Astrocyte (in vitro differentiated cells and primary cell): Measurements from ENCODE around the gene SREBF1. TPM values are rescaled to one million over a fixed set of nuclear protein-coding genes. Genes with fewer than 3 reads are reported as not detected.

Experiments
- DNase-seq: peaks from one replicate; pipeline ENCODE4 v3.0.0-alpha.2; 2010; ENCODE audit warnings: low read depth
- FAIRE-seq: peaks from 2 replicates; lab custom pipeline; 2011; peaks lifted over from hg19 to GRCh38; lab: Jason Lieb, UNC
- H2AFZ ChIP-seq: 2 replicates; pipeline ENCODE4 v1.6.0; 2012; ENCODE audit warnings: low read depth, low read length, inconsistent platforms
- H3K27ac ChIP-seq: 2 replicates; pipeline ENCODE4 v1.5.1; 2011; ENCODE audit warnings: low read depth, low read length, inconsistent platforms
- H3K27me3 ChIP-seq: 2 replicates; pipeline ENCODE4 v1.6.0; 2011; ENCODE audit warnings: low read length, inconsistent platforms; ENCODE audit not compliant: insufficient read depth
- H3K36me3 ChIP-seq: 2 replicates; pipeline ENCODE4 v1.5.1; 2011; ENCODE audit warnings: low read length, inconsistent platforms; ENCODE audit not compliant: insufficient read depth
- H3K4me1 ChIP-seq: 2 replicates; pipeline ENCODE4 v1.5.1; 2011; ENCODE audit warnings: low read length, inconsistent platforms; ENCODE audit not compliant: insufficient read depth
- H3K4me2 ChIP-seq: 2 replicates; pipeline ENCODE4 v1.6.0; 2012; ENCODE audit warnings: low read length, inconsistent platforms
- H3K4me3 ChIP-seq: 2 replicates; pipeline ENCODE4 v1.5.1; 2011; ENCODE audit warnings: low read depth, mild to moderate bottlenecking, low read length, inconsistent platforms; ENCODE audit not compliant: insufficient read depth
- H3K79me2 ChIP-seq: 2 replicates; pipeline ENCODE4 v1.6.0; 2012; ENCODE audit warnings: mild to moderate bottlenecking, low read length, inconsistent platforms; ENCODE audit not compliant: insufficient read depth
- H3K9ac ChIP-seq: 2 replicates; pipeline ENCODE4 v1.6.0; 2012; ENCODE audit warnings: mild to moderate bottlenecking, low read length, inconsistent platforms
- H3K9me3 ChIP-seq: 2 replicates; pipeline ENCODE4 v1.5.1; 2012; ENCODE audit warnings: low read depth, mild to moderate bottlenecking, low read length, inconsistent platforms; ENCODE audit not compliant: insufficient read depth
- H4K20me1 ChIP-seq: 2 replicates; pipeline ENCODE4 v1.6.0; 2012; ENCODE audit warnings: low read length, inconsistent platforms; ENCODE audit not compliant: insufficient read depth
- H3K27ac Mint-ChIP-seq: one replicate; pipeline ENCODE4 v1.8.0; 2021; ENCODE audit warnings: mild to moderate bottlenecking, mixed read lengths; ENCODE audit not compliant: unreplicated experiment
- H3K27me3 Mint-ChIP-seq: one replicate; pipeline ENCODE4 v1.8.0; 2021; ENCODE audit warnings: low read depth, mixed read lengths; ENCODE audit not compliant: unreplicated experiment
- H3K36me3 Mint-ChIP-seq: one replicate; pipeline ENCODE4 v1.8.0; 2021; ENCODE audit warnings: low read depth, mixed read lengths; ENCODE audit not compliant: unreplicated experiment
- H3K4me1 Mint-ChIP-seq: one replicate; pipeline ENCODE4 v1.8.0; 2021; ENCODE audit warnings: low read depth, mixed read lengths; ENCODE audit not compliant: unreplicated experiment
- H3K4me3 Mint-ChIP-seq: one replicate; pipeline ENCODE4 v1.8.0; 2021; ENCODE audit warnings: mild to moderate bottlenecking, moderate library complexity, mixed read lengths; ENCODE audit not compliant: unreplicated experiment
- H3K9me3 Mint-ChIP-seq: one replicate; pipeline ENCODE4 v1.8.0; 2021; ENCODE audit warnings: mild to moderate bottlenecking, mixed read lengths; ENCODE audit not compliant: unreplicated experiment
- CTCF ChIP-seq: IDR thresholded peaks from 2 replicates; pipeline ENCODE4 v1.5.1; 2011; ENCODE audit warnings: low read depth, mild to moderate bottlenecking, inconsistent platforms, low read length, moderate library complexity; ENCODE audit not compliant: insufficient read depth
- EZH2 ChIP-seq: IDR thresholded peaks from 2 replicates; pipeline ENCODE4 v1.6.1; 2012; ENCODE audit warnings: mild to moderate bottlenecking, low read length, inconsistent platforms; ENCODE audit not compliant: insufficient read depth
- total RNA-seq: library from RNA; stranded (reverse); gene quantifications from 2 replicates; pipeline ENCODE4 v1.2.1, GENCODE V29; 2021

The SREBF1 gene
- total RNA-seq, 1 donor from 2014 or later = 65.6 TPM

GRCh38 chr17:17819561-17819995 is 17.2 kb downstream of the SREBF1 start:
- Histone ChIP-seq H2AFZ (no peak overlapping the region), H3K4me1 (peaks cover 44% of the 10 kb centered on the region), H3K9ac (no peak overlapping the region), H3K9me3 (no peaks in the 10 kb centered on the region), H3K79me2 (peaks cover 40% of the 10 kb centered on the region), H3K27ac (no peak overlapping the region), H3K36me3 (peaks cover 14% of the 10 kb centered on the region), H3K27me3 (no peaks in the 10 kb centered on the region), H3K4me2 (peak overlapping the region; percentile 54), H3K4me3 (no peak overlapping the region), H4K20me1 (peaks cover 85% of the 10 kb centered on the region)
- peak; percentile 84 for DNase-seq
- no peak for TF ChIP-seq CTCF
- no peak for TF ChIP-seq EZH2
- no peaks in the 10 kb centered on the region for H3K27me3 Mint-ChIP-seq
- H3K36me3 Mint-ChIP-seq = peaks cover 7% of the 10 kb centered on the region
- H3K4me1 Mint-ChIP-seq = peaks cover 28% of the 10 kb centered on the region
- H3K4me3 Mint-ChIP-seq = peak overlapping the region; percentile 71
- peaks cover 2% of the 10 kb centered on the region for H3K9me3 Mint-ChIP-seq
- H3K27ac Mint-ChIP-seq = peak overlapping the region; percentile 66
- FAIRE-seq = peak; percentile 20

- peaks cover 7% of the 10 kb centered on the region for H3K36me3 Mint-ChIP-seq
Observed at GRCh38 chr17:17819111-17819510, 17.7 kb downstream of the SREBF1 start.

More at GRCh38 chr17:17819111-17819510, 17.7 kb downstream of the SREBF1 start:
- Mint-ChIP-seq H3K27ac (peak overlapping the region; percentile 15), H3K9me3 (peaks cover 2% of the 10 kb centered on the region), H3K27me3 (no peaks in the 10 kb centered on the region), H3K4me3 (no peak overlapping the region), H3K4me1 (peaks cover 23% of the 10 kb centered on the region)
- Histone ChIP-seq H3K4me2 (peak overlapping the region; percentile 54), H3K9ac (no peak overlapping the region), H3K27ac (no peak overlapping the region), H3K4me1 (peaks cover 39% of the 10 kb centered on the region), H3K27me3 (no peaks in the 10 kb centered on the region), H3K4me3 (no peak overlapping the region), H3K79me2 (peaks cover 36% of the 10 kb centered on the region), H2AFZ (no peak overlapping the region), H3K36me3 (peaks cover 14% of the 10 kb centered on the region), H3K9me3 (no peaks in the 10 kb centered on the region), H4K20me1 (peaks cover 88% of the 10 kb centered on the region)
- FAIRE-seq = no peak
- no peak for DNase-seq
- TF ChIP-seq CTCF (no peak), EZH2 (no peak)
